ENCODE measurements around the gene OGFRL1.

OGFRL1 gene

DNA sequence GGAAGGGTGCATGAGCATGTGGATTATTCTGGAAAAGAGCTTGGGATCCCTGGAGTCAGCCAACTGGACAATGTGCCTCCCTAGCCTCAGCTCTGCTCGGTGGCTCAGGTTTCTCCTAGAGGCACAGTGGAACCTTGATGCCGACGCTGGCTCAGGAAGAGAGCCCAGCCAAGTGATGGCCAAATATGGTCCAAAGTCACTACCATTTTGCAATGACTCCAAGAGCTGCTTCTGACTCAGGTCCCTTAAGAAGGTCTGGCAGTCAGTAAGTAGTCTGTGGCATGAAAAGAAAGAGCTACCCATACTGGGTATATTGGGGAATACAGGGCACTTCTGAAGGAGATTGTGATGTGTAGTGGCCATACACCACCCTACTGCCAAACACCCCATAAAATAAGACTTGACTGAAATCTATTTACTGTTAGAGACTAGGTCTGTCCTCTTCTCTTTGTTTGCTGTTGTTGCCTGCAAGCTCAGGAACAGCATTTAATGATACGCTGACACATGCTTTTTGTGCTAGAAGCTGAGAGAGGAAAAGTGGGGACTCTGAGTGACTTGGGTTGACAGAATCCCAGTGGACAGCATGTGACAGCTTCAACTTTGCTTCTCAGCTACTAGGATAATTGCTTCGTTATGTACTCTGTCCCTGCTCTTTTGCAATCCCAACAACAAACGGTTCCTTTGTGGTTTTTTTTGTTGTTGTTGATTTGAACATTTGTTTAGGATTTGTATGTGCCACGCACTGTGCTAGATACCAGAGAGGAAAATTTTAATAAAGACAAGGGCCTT is 30.3 kb upstream of the OGFRL1 start:
- no peak for TF ChIP-seq SIN3A (IDR thresholded peaks at IDR 0.05; ENCODE audit: borderline replicate concordance, insufficient read depth, low read length)
- TF ChIP-seq TAF1 (IDR thresholded peaks at IDR 0.05; ENCODE audit: borderline replicate concordance, insufficient read depth, low read length), result no peak
- no peak for TF ChIP-seq FOXP2 (optimal IDR thresholded peaks at IDR 0.05; ENCODE audit: borderline replicate concordance, extremely low read depth, extremely low read length, insufficient read depth)
- TF ChIP-seq, protein P1, sequence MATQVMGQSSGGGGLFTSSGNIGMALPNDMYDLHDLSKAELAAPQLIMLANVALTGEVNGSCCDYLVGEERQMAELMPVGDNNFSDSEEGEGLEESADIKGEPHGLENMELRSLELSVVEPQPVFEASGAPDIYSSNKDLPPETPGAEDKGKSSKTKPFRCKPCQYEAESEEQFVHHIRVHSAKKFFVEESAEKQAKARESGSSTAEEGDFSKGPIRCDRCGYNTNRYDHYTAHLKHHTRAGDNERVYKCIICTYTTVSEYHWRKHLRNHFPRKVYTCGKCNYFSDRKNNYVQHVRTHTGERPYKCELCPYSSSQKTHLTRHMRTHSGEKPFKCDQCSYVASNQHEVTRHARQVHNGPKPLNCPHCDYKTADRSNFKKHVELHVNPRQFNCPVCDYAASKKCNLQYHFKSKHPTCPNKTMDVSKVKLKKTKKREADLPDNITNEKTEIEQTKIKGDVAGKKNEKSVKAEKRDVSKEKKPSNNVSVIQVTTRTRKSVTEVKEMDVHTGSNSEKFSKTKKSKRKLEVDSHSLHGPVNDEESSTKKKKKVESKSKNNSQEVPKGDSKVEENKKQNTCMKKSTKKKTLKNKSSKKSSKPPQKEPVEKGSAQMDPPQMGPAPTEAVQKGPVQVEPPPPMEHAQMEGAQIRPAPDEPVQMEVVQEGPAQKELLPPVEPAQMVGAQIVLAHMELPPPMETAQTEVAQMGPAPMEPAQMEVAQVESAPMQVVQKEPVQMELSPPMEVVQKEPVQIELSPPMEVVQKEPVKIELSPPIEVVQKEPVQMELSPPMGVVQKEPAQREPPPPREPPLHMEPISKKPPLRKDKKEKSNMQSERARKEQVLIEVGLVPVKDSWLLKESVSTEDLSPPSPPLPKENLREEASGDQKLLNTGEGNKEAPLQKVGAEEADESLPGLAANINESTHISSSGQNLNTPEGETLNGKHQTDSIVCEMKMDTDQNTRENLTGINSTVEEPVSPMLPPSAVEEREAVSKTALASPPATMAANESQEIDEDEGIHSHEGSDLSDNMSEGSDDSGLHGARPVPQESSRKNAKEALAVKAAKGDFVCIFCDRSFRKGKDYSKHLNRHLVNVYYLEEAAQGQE (IDR thresholded peaks at IDR 0.05; ENCODE audit: insufficient read depth in 1 of 2, low read depth in 2 of 2, low read length in 2 of 2), result no peak
- TF ChIP-seq POLR2AphosphoS5 (IDR thresholded peaks at IDR 0.05; ENCODE audit: low read depth, low read length), result no peak

DNA sequence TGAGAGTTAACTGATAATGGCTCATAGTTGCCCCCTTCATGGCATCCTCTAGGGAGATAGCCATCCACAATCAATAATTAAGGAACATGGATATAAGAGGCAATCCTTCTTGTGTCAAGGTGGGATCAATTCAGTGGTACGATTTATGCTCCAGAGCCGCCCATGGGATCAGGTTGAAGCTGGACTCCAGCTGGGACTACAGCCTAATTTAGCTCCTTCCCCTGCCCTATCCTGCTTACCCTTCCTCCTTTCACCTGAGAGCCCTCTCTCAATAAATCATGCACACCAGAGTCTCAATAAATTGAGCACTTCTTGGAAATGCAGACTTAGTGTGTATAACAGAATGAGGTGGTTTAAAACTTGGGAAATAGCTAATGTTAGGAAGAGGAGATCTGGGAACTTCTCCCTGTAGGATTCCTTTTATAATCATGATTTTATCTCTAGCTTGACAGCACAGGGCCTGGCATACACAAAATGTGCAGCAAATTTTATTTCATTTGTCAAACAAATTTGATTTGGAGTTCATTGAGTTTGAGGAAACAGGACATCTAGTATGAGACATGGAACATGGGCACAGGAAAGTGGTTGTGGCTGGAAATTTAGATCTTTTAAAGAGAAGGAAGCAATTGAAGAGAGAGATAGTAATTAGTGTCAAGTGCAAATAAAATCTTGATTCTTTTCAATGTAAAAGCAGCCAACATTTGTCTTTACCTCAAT is 28.6 kb upstream of the OGFRL1 start:
- TF ChIP-seq TAF1 (IDR thresholded peaks at IDR 0.05; ENCODE audit: borderline replicate concordance, insufficient read depth, low read length) (no peak), POLR2AphosphoS5 (IDR thresholded peaks at IDR 0.05; ENCODE audit: low read depth, low read length) (no peak), SIN3A (IDR thresholded peaks at IDR 0.05; ENCODE audit: borderline replicate concordance, insufficient read depth, low read length) (no peak), FOXP2 (optimal IDR thresholded peaks at IDR 0.05; ENCODE audit: borderline replicate concordance, extremely low read depth, extremely low read length, insufficient read depth) (no peak)
- TF ChIP-seq, protein P1 (IDR thresholded peaks at IDR 0.05; ENCODE audit: insufficient read depth in 1 of 2, low read depth in 2 of 2, low read length in 2 of 2), result no peak

- TF ChIP-seq SIN3A (IDR thresholded peaks at IDR 0.05; ENCODE audit: borderline replicate concordance, insufficient read depth, low read length) (no peak), FOXP2 (optimal IDR thresholded peaks at IDR 0.05; ENCODE audit: borderline replicate concordance, extremely low read depth, extremely low read length, insufficient read depth) (no peak), POLR2AphosphoS5 (IDR thresholded peaks at IDR 0.05; ENCODE audit: low read depth, low read length) (no peak), TAF1 (IDR thresholded peaks at IDR 0.05; ENCODE audit: borderline replicate concordance, insufficient read depth, low read length) (no peak)
- TF ChIP-seq, protein P1 (IDR thresholded peaks at IDR 0.05; ENCODE audit: insufficient read depth in 1 of 2, low read depth in 2 of 2, low read length in 2 of 2), result no peak
Observed at GRCh38 chr6:71262914-71263313, 25.7 kb upstream of the OGFRL1 start.

GRCh38 chr6:71268735-71269437 is 19.7 kb upstream of the OGFRL1 start:
- TF ChIP-seq POLR2AphosphoS5 (IDR thresholded peaks at IDR 0.05; ENCODE audit: low read depth, low read length), result no peak
- no peak for TF ChIP-seq TAF1 (IDR thresholded peaks at IDR 0.05; ENCODE audit: borderline replicate concordance, insufficient read depth, low read length)
- TF ChIP-seq, protein P1 (IDR thresholded peaks at IDR 0.05; ENCODE audit: insufficient read depth in 1 of 2, low read depth in 2 of 2, low read length in 2 of 2), result no peak
- TF ChIP-seq SIN3A (IDR thresholded peaks at IDR 0.05; ENCODE audit: borderline replicate concordance, insufficient read depth, low read length), result no peak
- no peak for TF ChIP-seq FOXP2 (optimal IDR thresholded peaks at IDR 0.05; ENCODE audit: borderline replicate concordance, extremely low read depth, extremely low read length, insufficient read depth)

Data from PFSK-1 (cell line).